IMR-90 (cell line): ENCODE data around the gene IQCF6. TPM values are rescaled to one million over a fixed set of nuclear protein-coding genes. Genes with fewer than 3 reads are reported as not detected.

ENCODE experiments used
- ATAC-seq: fragments of 200-7000 bp; cut with Tn5 transposase; 2 replicates; pipeline ENCODE4 v1.9.1; 2020; ENCODE audit warnings: low read depth, mild to moderate bottlenecking, moderate library complexity
- BruUV-seq: library from RNA; stranded (reverse); fragments of 400-500 nt; replicated peaks from 2 replicates; lab custom pipeline; 2021; lab: Mats Ljungman, UMichigan
- CTCF ChIA-PET: fragments of 300-600 bp; formaldehyde crosslinking; extraction: SDS; loops from one replicate; lab custom pipeline; 2021; ENCODE audit warnings: antibody characterized with exemption; lab: Yijun Ruan, JAX
- POLR2A ChIA-PET: fragments of 300-600 bp; sonication (Branson Sonifier 250); formaldehyde crosslinking; loops from one replicate; lab custom pipeline; 2022; ENCODE audit warnings: antibody characterized with exemption; ENCODE audit not compliant: unreplicated experiment; lab: Charles Lee
- DNase-seq: peaks from one replicate; pipeline ENCODE4 v3.0.0; 2013
- H2AFZ ChIP-seq: replicated peaks from 2 replicates; pipeline ENCODE3; 2013; ENCODE audit warnings: low read length, mild to moderate bottlenecking; ENCODE audit not compliant: poor library complexity
- H2AK5ac ChIP-seq: 2 replicates; pipeline ENCODE4 v1.6.1; 2013; ENCODE audit warnings: low read depth, low read length, inconsistent platforms
- H2AK9ac ChIP-seq: replicated peaks from 2 replicates; pipeline ENCODE3; 2013; ENCODE audit warnings: mild to moderate bottlenecking, low read depth, low read length, moderate library complexity; ENCODE audit not compliant: poor library complexity
- H2BK120ac ChIP-seq: 2 replicates; pipeline ENCODE4 v1.6.1; 2013; ENCODE audit warnings: low read depth, low read length, inconsistent platforms
- H2BK15ac ChIP-seq: 3 replicates; pipeline ENCODE4 v1.6.1; 2013; ENCODE audit warnings: low read depth, low read length, inconsistent platforms
- H2BK20ac ChIP-seq: 2 replicates; pipeline ENCODE4 v1.6.1; 2013; ENCODE audit warnings: low read depth, mild to moderate bottlenecking, inconsistent platforms, low read length, moderate library complexity
- H2BK5ac ChIP-seq: 2 replicates; pipeline ENCODE4 v1.6.1; 2013; ENCODE audit warnings: mild to moderate bottlenecking, low read depth, low read length, inconsistent platforms; ENCODE audit not compliant: poor library complexity, severe bottlenecking
- H3K14ac ChIP-seq: replicated peaks from 2 replicates; pipeline ENCODE4 v1.6.1; 2013; ENCODE audit warnings: low read depth, low read length, inconsistent platforms
- H3K18ac ChIP-seq: 2 replicates; pipeline ENCODE4 v1.6.1; 2013; ENCODE audit warnings: low read depth, low read length, control low read depth
- H3K23ac ChIP-seq: 2 replicates; pipeline ENCODE4 v1.6.1; 2013; ENCODE audit warnings: low read depth, low read length, inconsistent platforms
- H3K27ac ChIP-seq: 2 replicates; pipeline ENCODE4 v1.5.1; 2013; ENCODE audit warnings: mild to moderate bottlenecking, control low read depth, low read length; ENCODE audit not compliant: insufficient read depth
- H3K27me3 ChIP-seq: 2 replicates; pipeline ENCODE4 v1.6.1; 2013; ENCODE audit warnings: low read length; ENCODE audit not compliant: control insufficient read depth, insufficient read depth
- H3K36me3 ChIP-seq: 2 replicates; pipeline ENCODE4 v1.6.1; 2013; ENCODE audit warnings: low read length, mixed read lengths; ENCODE audit not compliant: control insufficient read depth, insufficient read depth
- H3K4ac ChIP-seq: 2 replicates; pipeline ENCODE4 v1.6.1; 2013; ENCODE audit warnings: low read depth, low read length, inconsistent platforms
- H3K4me1 ChIP-seq: 2 replicates; pipeline ENCODE4 v1.6.1; 2013; ENCODE audit warnings: low read length, mixed read lengths; ENCODE audit not compliant: control insufficient read depth, insufficient read depth
- H3K4me2 ChIP-seq: 2 replicates; pipeline ENCODE4 v1.6.1; 2013; ENCODE audit warnings: low read depth, mild to moderate bottlenecking, control low read depth, low read length, moderate library complexity
- H3K4me3 ChIP-seq: 2 replicates; pipeline ENCODE4 v1.5.1; 2013; ENCODE audit warnings: low read depth, mild to moderate bottlenecking, control low read depth, low read length, moderate library complexity; ENCODE audit not compliant: insufficient read depth
- H3K56ac ChIP-seq: 2 replicates; pipeline ENCODE4 v1.6.1; 2013; ENCODE audit warnings: low read length, inconsistent platforms; ENCODE audit not compliant: insufficient read depth; ENCODE audit errors: extremely low read depth
- H3K79me1 ChIP-seq, 2 experiments: 2 replicates each; pipeline ENCODE4 v1.6.1; 2013; ENCODE audit warnings: low read length in 2 of 2, inconsistent platforms in 1 of 2, low read depth in 1 of 2
- H3K9ac ChIP-seq: 2 replicates; pipeline ENCODE4 v1.6.1; 2013; ENCODE audit warnings: low read depth, low read length, control low read depth
- H3K9me1 ChIP-seq: 2 replicates; pipeline ENCODE4 v1.6.1; 2013; ENCODE audit warnings: low read length, inconsistent platforms; ENCODE audit not compliant: insufficient read depth
- H3K9me3 ChIP-seq: 2 replicates; pipeline ENCODE4 v1.6.1; 2013; ENCODE audit warnings: low read length; ENCODE audit not compliant: control insufficient read depth, insufficient read depth
- H4K20me1 ChIP-seq: 2 replicates; pipeline ENCODE4 v1.6.1; 2013; ENCODE audit warnings: low read length, inconsistent platforms; ENCODE audit not compliant: insufficient read depth
- H4K5ac ChIP-seq: 2 replicates; pipeline ENCODE4 v1.6.1; 2013; ENCODE audit warnings: mild to moderate bottlenecking, low read depth, low read length, control low read depth
- H4K8ac ChIP-seq, 2 experiments: 2 replicates each; pipeline ENCODE4 v1.6.1; 2013; ENCODE audit warnings: low read depth in 2 of 2, low read length in 2 of 2, control low read depth in 1 of 2, inconsistent platforms in 1 of 2
- H4K91ac ChIP-seq: 2 replicates; pipeline ENCODE4 v1.6.1; 2013; ENCODE audit warnings: low read depth, low read length, inconsistent platforms; ENCODE audit not compliant: insufficient read depth
- BHLHE40 ChIP-seq: fragments of 150-350 bp; IDR thresholded peaks from 2 replicates; pipeline ENCODE4 v1.6.1; 2016; ENCODE audit warnings: mild to moderate bottlenecking, low read depth, low read length
- CEBPB ChIP-seq: IDR thresholded peaks from 2 replicates; pipeline ENCODE4 v1.6.1; 2012; ENCODE audit warnings: low read depth, low read length, improper control_type of control experiment
- CHD1 ChIP-seq: IDR thresholded peaks from 2 replicates; pipeline ENCODE4 v1.6.1; 2012; ENCODE audit warnings: low read depth, low read length, improper control_type of control experiment
- CTCF ChIP-seq: conservative IDR thresholded peaks from 2 replicates; pipeline ENCODE4 v1.5.1; 2012; ENCODE audit warnings: mild to moderate bottlenecking, low read depth, low read length, improper control_type of control experiment
- ELK1 ChIP-seq: fragments of 150-350 bp; IDR thresholded peaks from 2 replicates; pipeline ENCODE4 v1.6.1; 2016; ENCODE audit warnings: low read depth, mild to moderate bottlenecking, low read length, moderate library complexity, borderline replicate concordance
- FOS ChIP-seq: fragments of 150-350 bp; IDR thresholded peaks from 2 replicates; pipeline ENCODE4 v1.6.1; 2016; ENCODE audit warnings: low read depth, low read length
- MAFK ChIP-seq: IDR thresholded peaks from 2 replicates; pipeline ENCODE4 v1.6.1; 2012; ENCODE audit warnings: low read depth, low read length, improper control_type of control experiment
- MAZ ChIP-seq: IDR thresholded peaks from 2 replicates; pipeline ENCODE4 v1.6.1; 2012; ENCODE audit warnings: low read depth, mild to moderate bottlenecking, low read length, improper control_type of control experiment, moderate library complexity, borderline replicate concordance
- MXI1 ChIP-seq: IDR thresholded peaks from 2 replicates; pipeline ENCODE4 v1.6.1; 2012; ENCODE audit warnings: low read depth, mild to moderate bottlenecking, low read length, moderate library complexity, borderline replicate concordance
- NFE2L2 ChIP-seq: fragments of 150-350 bp; IDR thresholded peaks from 2 replicates; pipeline ENCODE4 v1.6.1; 2016; ENCODE audit warnings: low read depth, mild to moderate bottlenecking, low read length
- POLR2A ChIP-seq: IDR thresholded peaks from 2 replicates; pipeline ENCODE4 v1.6.1; 2012; ENCODE audit warnings: mild to moderate bottlenecking, low read depth, low read length
- RAD21 ChIP-seq: IDR thresholded peaks from 2 replicates; pipeline ENCODE4 v1.6.1; 2012; ENCODE audit warnings: low read length, improper control_type of control experiment
- RCOR1 ChIP-seq: IDR thresholded peaks from 2 replicates; pipeline ENCODE4 v1.6.1; 2012; ENCODE audit warnings: mild to moderate bottlenecking, low read length, improper control_type of control experiment; ENCODE audit not compliant: insufficient replicate concordance
- SMC3 ChIP-seq: fragments of 150-350 bp; IDR thresholded peaks from 2 replicates; pipeline ENCODE4 v1.6.1; 2016; ENCODE audit warnings: low read depth, mild to moderate bottlenecking, antibody characterized with exemption, low read length, moderate library complexity
- USF2 ChIP-seq: fragments of 150-350 bp; IDR thresholded peaks from 2 replicates; pipeline ENCODE4 v1.6.1; 2017; ENCODE audit warnings: mild to moderate bottlenecking, antibody characterized with exemption, low read length, low read depth
- WGBS, 2 experiments: methylation state at CpG; one replicate each; pipeline versions ENCODE4 v1.1.5 to v1.1.7; 2013; ENCODE audit warnings: missing lambda C conversion rate in 2 of 2; ENCODE audit not compliant: insufficient read length in 1 of 2; ENCODE audit errors: extremely low coverage in 2 of 2; 5-methylcytosine and 5-hydroxymethylcytosine counted together
- dilution Hi-C: fragments of 300-500 bp; cut with HindIII; formaldehyde crosslinking; loops from one replicate; pipeline ENCODE4 v1.14.3; 2018; ENCODE audit warnings: low sequenced_read_pairs; ENCODE audit not compliant: unreplicated experiment
- in situ Hi-C: fragments of 300-500 bp; cut with MboI; formaldehyde crosslinking; loops from 3 replicates; pipeline ENCODE4 v1.14.3; 2019; ENCODE audit warnings: low sequenced_read_pairs, inconsistent platforms, mixed read lengths
- intact Hi-C: fragments of 100-400 bp; cut with micrococcal nuclease; formaldehyde crosslinking; loops from 2 replicates; pipeline ENCODE4 v1.10.0; 2022
- polyA plus RNA-seq, 3 experiments: library from polyadenylated mRNA; depleted of rRNA; stranded (reverse); fragments of >200 nt; gene quantifications; 2 replicates each; pipeline ENCODE4 v1.2.3, GENCODE V29; 2012; ENCODE audit warnings: low replicate concordance in 1 of 3
- total RNA-seq: library from RNA; depleted of rRNA; stranded (reverse); fragments of >200 nt; gene quantifications from 2 replicates; pipeline ENCODE4 v1.2.3, GENCODE V29; 2012

IQCF6 gene
- total and polyA plus RNA-seq, 2 of the 4 experiments (the other 2 are of a cell fraction): not detected

- ChIA-PET CTCF (no interaction called here), POLR2A (no interaction called here)
- Histone ChIP-seq H3K79me1 (no peaks in the 10 kb centered on the region), H3K9ac (no peak overlapping the region), H2AK9ac (no peak overlapping the region), H3K4me1 (no peaks in the 10 kb centered on the region), H3K9me3 (no peaks in the 10 kb centered on the region), H4K91ac (no peak overlapping the region), H3K18ac (no peak overlapping the region), H3K27me3 (no peaks in the 10 kb centered on the region; the same call in 1 of the 2 replicates), H3K4me2 (no peak overlapping the region), H2BK5ac (no peak overlapping the region), H3K4me3 (no peak overlapping the region), H3K23ac (no peak overlapping the region), H3K56ac (no peak overlapping the region), H4K20me1 (no peaks in the 10 kb centered on the region), H3K36me3 (no peaks in the 10 kb centered on the region), H2AK5ac (no peak overlapping the region), H2AFZ (no peak overlapping the region), H3K27ac (no peak overlapping the region), H4K8ac (no peak overlapping the region), H2BK20ac (no peak overlapping the region), H3K9me1 (no peaks in the 10 kb centered on the region), H4K5ac (no peak overlapping the region), H3K14ac (no peak overlapping the region), H2BK15ac (no peak overlapping the region), H3K4ac (no peak overlapping the region), H2BK120ac (no peak overlapping the region)
- DNase-seq (no peak), ATAC-seq (no peak)
- BruUV-seq: no TSS peak
- no CpG with 5 or more reads among the region's 3 CpGs for WGBS, 2 experiments
- TF ChIP-seq RAD21 (no peak), CHD1 (no peak), ELK1 (no peak), CTCF (no peak), SMC3 (no peak), MXI1 (no peak), BHLHE40 (no peak), MAZ (no peak), USF2 (no peak), RCOR1 (no peak), POLR2A (no peak), NFE2L2 (no peak), FOS (no peak), MAFK (no peak), CEBPB (no peak)
- in situ Hi-C loops (no loop called here), intact Hi-C loops (loop anchor here (10.0 kb wide), 1 partner anchor 170 kb away; the partner anchor contains the start of gene IQCF1), dilution Hi-C loops (no loop called here)
These were observed 44.0 kb downstream of the IQCF6 start for GRCh38 chr3:51735039-51735438.
